HepG2 (cell line): ENCODE measurements around the gene ID3. TPM values are rescaled to one million over a fixed set of nuclear protein-coding genes. Genes with fewer than 3 reads are reported as not detected.
A peak's percentile ranks its signal among the peaks of the same experiment; 100 is the strongest.

Source experiments
- EED ChIP-seq: sonication (generic); formaldehyde crosslinking; IDR thresholded peaks from 2 replicates; pipeline ENCODE4 v1.5.0; 2020; ENCODE audit warnings: mild to moderate bottlenecking, missing genetic modification reagents
- HIVEP1 ChIP-seq: sonication (generic); formaldehyde crosslinking; IDR thresholded peaks from 2 replicates; pipeline ENCODE4 v1.4.0; 2020; ENCODE audit warnings: mild to moderate bottlenecking, missing genetic modification reagents
- MTA3 ChIP-seq: sonication (generic); formaldehyde crosslinking; IDR thresholded peaks from 2 replicates; pipeline ENCODE4 v1.4.0; 2020; ENCODE audit warnings: missing genetic modification reagents
- POGZ ChIP-seq: sonication (generic); formaldehyde crosslinking; IDR thresholded peaks from 2 replicates; pipeline ENCODE4 v1.4.0; 2020; ENCODE audit warnings: mild to moderate bottlenecking, missing genetic modification reagents
- SNAI1 ChIP-seq: sonication (generic); formaldehyde crosslinking; IDR thresholded peaks from 2 replicates; pipeline ENCODE4 v1.5.0; 2020; ENCODE audit warnings: mild to moderate bottlenecking, missing genetic modification reagents, borderline replicate concordance
- TARDBP ChIP-seq: sonication (generic); formaldehyde crosslinking; IDR thresholded peaks from 2 replicates; pipeline ENCODE4 v1.8.0; 2022; ENCODE audit warnings: mild to moderate bottlenecking, missing genetic modification reagents
- THAP7 ChIP-seq: sonication (generic); formaldehyde crosslinking; IDR thresholded peaks from 2 replicates; pipeline ENCODE4 v1.8.1; 2023; ENCODE audit warnings: mild to moderate bottlenecking, missing genetic modification reagents
- THRA ChIP-seq: sonication (generic); formaldehyde crosslinking; IDR thresholded peaks from 2 replicates; pipeline ENCODE4 v1.4.0; 2020; ENCODE audit warnings: missing genetic modification reagents, borderline replicate concordance
- XBP1 ChIP-seq: sonication (generic); formaldehyde crosslinking; IDR thresholded peaks from 2 replicates; pipeline ENCODE4 v1.5.0; 2020; ENCODE audit warnings: missing genetic modification reagents
- ZFAT ChIP-seq: sonication (generic); formaldehyde crosslinking; conservative IDR thresholded peaks from 2 replicates; pipeline ENCODE4 v1.8.1; 2023; ENCODE audit warnings: missing genetic modification reagents, inconsistent platforms
- ZFP36 ChIP-seq: fragments of 150-350 bp; IDR thresholded peaks from 2 replicates; pipeline ENCODE4 v1.6.1; 2018; ENCODE audit warnings: borderline replicate concordance, low read length, low read depth; ENCODE audit not compliant: partially characterized antibody
- ZNF20 ChIP-seq: sonication (generic); formaldehyde crosslinking; IDR thresholded peaks from 2 replicates; pipeline ENCODE4 v1.4.0; 2020; ENCODE audit warnings: mild to moderate bottlenecking, moderate library complexity, missing genetic modification reagents
- ZNF672 ChIP-seq: sonication (generic); formaldehyde crosslinking; IDR thresholded peaks from 2 replicates; pipeline ENCODE4 v1.8.1; 2022; ENCODE audit warnings: missing genetic modification reagents
- ZNF777 ChIP-seq: sonication (generic); formaldehyde crosslinking; IDR thresholded peaks from 2 replicates; pipeline ENCODE4 v1.4.0; 2020; ENCODE audit warnings: missing genetic modification reagents
- ZNF883 ChIP-seq: sonication (generic); formaldehyde crosslinking; IDR thresholded peaks from 2 replicates; pipeline ENCODE4 v1.5.1; 2020; ENCODE audit warnings: mild to moderate bottlenecking, missing genetic modification reagents; ENCODE audit errors: not compliant biosample characterization
- polyA plus RNA-seq, 8 experiments: library from polyadenylated mRNA; depleted of rRNA in 3 of 8; stranded (reverse) in 7 of 8; unstranded in 1 of 8; fragments of >200 nt; fragmentation: Illumina TruSeq in 4 of 8; extraction: Trizol in 4 of 8; gene quantifications; 2 replicates each; pipeline versions ENCODE4 v1.2.1 to v1.2.3, GENCODE V29; 2011 to 2016; ENCODE audit warnings: low read depth in 4 of 8, missing spikeins in 1 of 8, mixed read lengths in 1 of 8; ENCODE audit not compliant: insufficient read depth in 1 of 8
- total RNA-seq, 5 experiments: library from RNA; depleted of rRNA; stranded (reverse); fragments of >200 nt; fragmentation: Illumina TruSeq; extraction: Trizol; gene quantifications; 2 replicates each; pipeline ENCODE4 v1.2.3, GENCODE V29; 2016; ENCODE audit warnings: low read depth in 1 of 5
- TF ChIP-seq, protein P1 (sequence below), 2 experiments: IDR thresholded peaks; 2 replicates each; pipeline ENCODE4 v1.6.1; 2011 to 2012; ENCODE audit warnings: low read length in 2 of 2, borderline replicate concordance in 1 of 2, low read depth in 1 of 2, mild to moderate bottlenecking in 1 of 2, moderate library complexity in 1 of 2
- TF ChIP-seq, protein P2 (sequence below): fragments of 450-650 bp; IDR thresholded peaks from 2 replicates; pipeline ENCODE4 v1.6.1; 2016
- TF ChIP-seq, protein P3 (sequence below): sonication (generic); formaldehyde crosslinking; IDR thresholded peaks from 2 replicates; pipeline ENCODE4 v1.5.1; 2020; ENCODE audit warnings: missing genetic modification reagents, mild to moderate bottlenecking, borderline replicate concordance

The ID3 gene
- total and polyA plus RNA-seq, 2 of the 13 experiments (the other 11 are each of a cell fraction or from before 2014, with no cell fraction given): 64.8 to 115 TPM

- TF ChIP-seq, protein P1, sequence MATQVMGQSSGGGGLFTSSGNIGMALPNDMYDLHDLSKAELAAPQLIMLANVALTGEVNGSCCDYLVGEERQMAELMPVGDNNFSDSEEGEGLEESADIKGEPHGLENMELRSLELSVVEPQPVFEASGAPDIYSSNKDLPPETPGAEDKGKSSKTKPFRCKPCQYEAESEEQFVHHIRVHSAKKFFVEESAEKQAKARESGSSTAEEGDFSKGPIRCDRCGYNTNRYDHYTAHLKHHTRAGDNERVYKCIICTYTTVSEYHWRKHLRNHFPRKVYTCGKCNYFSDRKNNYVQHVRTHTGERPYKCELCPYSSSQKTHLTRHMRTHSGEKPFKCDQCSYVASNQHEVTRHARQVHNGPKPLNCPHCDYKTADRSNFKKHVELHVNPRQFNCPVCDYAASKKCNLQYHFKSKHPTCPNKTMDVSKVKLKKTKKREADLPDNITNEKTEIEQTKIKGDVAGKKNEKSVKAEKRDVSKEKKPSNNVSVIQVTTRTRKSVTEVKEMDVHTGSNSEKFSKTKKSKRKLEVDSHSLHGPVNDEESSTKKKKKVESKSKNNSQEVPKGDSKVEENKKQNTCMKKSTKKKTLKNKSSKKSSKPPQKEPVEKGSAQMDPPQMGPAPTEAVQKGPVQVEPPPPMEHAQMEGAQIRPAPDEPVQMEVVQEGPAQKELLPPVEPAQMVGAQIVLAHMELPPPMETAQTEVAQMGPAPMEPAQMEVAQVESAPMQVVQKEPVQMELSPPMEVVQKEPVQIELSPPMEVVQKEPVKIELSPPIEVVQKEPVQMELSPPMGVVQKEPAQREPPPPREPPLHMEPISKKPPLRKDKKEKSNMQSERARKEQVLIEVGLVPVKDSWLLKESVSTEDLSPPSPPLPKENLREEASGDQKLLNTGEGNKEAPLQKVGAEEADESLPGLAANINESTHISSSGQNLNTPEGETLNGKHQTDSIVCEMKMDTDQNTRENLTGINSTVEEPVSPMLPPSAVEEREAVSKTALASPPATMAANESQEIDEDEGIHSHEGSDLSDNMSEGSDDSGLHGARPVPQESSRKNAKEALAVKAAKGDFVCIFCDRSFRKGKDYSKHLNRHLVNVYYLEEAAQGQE (IDR thresholded peaks at IDR 0.05; ENCODE audit: borderline replicate concordance in 1 of 2, low read depth in 1 of 2, low read length in 2 of 2): no peak
- TF ChIP-seq POGZ (CRISPR knock-in tag) (no peak), MTA3 (CRISPR knock-in tag) (no peak), ZNF20 (CRISPR knock-in tag) (no peak), THAP7 (CRISPR knock-in tag) (no peak), ZNF883 (CRISPR knock-in tag) (peak; percentile 19), TARDBP (CRISPR knock-in tag) (no peak), SNAI1 (CRISPR knock-in tag) (0 out of 2 replicates have a peak, but pooled peaks have one; percentile 39), ZFP36 (no peak), ZNF777 (CRISPR knock-in tag) (peak; percentile 94), ZNF672 (CRISPR knock-in tag) (0 out of 2 replicates have a peak, but pooled peaks have one; percentile 12), ZFAT (CRISPR knock-in tag) (no peak), THRA (no peak), EED (CRISPR knock-in tag) (no peak), HIVEP1 (CRISPR knock-in tag) (no peak), XBP1 (CRISPR knock-in tag) (no peak)
- TF ChIP-seq, protein P2, sequence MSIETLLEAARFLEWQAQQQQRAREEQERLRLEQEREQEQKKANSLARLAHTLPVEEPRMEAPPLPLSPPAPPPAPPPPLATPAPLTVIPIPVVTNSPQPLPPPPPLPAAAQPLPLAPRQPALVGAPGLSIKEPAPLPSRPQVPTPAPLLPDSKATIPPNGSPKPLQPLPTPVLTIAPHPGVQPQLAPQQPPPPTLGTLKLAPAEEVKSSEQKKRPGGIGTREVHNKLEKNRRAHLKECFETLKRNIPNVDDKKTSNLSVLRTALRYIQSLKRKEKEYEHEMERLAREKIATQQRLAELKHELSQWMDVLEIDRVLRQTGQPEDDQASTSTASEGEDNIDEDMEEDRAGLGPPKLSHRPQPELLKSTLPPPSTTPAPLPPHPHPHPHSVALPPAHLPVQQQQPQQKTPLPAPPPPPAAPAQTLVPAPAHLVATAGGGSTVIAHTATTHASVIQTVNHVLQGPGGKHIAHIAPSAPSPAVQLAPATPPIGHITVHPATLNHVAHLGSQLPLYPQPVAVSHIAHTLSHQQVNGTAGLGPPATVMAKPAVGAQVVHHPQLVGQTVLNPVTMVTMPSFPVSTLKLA: no peak
- TF ChIP-seq, protein P3, sequence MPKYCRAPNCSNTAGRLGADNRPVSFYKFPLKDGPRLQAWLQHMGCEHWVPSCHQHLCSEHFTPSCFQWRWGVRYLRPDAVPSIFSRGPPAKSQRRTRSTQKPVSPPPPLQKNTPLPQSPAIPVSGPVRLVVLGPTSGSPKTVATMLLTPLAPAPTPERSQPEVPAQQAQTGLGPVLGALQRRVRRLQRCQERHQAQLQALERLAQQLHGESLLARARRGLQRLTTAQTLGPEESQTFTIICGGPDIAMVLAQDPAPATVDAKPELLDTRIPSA: no peak
Measured at GRCh38 chr1:23530087-23530746, 29.1 kb downstream of the ID3 start (continued).
